22Rv1 (cell line): ENCODE results near the gene SEMA6B.

Experiments
- CTCF ChIP-seq: fragments of 450-650 bp; IDR thresholded peaks from 2 replicates; pipeline ENCODE4 v1.5.1; 2017; ENCODE audit warnings: mild to moderate bottlenecking
- ZFX ChIP-seq: fragments of 450-650 bp; IDR thresholded peaks from 2 replicates; pipeline ENCODE4 v1.6.1; 2017; ENCODE audit warnings: antibody characterized with exemption, borderline replicate concordance

- TF ChIP-seq CTCF: no peak
- TF ChIP-seq ZFX: no peak
Observed at GRCh38 chr19:4550018-4550417, 9.5 kb downstream of the SEMA6B start.
